ENCODE measurements around the gene HP1BP3.

DNA sequence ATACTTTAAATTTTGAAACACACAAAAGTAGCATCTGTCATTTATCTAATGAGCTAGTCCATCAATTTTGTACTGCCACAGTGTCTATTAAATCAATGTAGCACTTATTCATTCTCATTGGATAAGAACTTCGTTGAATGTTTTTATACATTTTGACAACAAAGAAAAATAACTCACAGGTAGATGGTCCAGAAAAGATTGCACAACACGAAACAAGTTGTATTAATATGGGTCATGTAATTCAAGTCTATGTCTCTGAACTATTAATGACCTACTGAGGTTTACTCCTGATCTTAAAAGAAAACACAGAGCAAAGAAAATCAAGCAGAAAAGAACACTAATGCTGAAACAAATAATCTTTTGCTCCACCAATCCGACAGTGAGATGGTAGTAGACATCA is 15.3 kb downstream of the HP1BP3 start:
- TF ChIP-seq, protein P1, sequence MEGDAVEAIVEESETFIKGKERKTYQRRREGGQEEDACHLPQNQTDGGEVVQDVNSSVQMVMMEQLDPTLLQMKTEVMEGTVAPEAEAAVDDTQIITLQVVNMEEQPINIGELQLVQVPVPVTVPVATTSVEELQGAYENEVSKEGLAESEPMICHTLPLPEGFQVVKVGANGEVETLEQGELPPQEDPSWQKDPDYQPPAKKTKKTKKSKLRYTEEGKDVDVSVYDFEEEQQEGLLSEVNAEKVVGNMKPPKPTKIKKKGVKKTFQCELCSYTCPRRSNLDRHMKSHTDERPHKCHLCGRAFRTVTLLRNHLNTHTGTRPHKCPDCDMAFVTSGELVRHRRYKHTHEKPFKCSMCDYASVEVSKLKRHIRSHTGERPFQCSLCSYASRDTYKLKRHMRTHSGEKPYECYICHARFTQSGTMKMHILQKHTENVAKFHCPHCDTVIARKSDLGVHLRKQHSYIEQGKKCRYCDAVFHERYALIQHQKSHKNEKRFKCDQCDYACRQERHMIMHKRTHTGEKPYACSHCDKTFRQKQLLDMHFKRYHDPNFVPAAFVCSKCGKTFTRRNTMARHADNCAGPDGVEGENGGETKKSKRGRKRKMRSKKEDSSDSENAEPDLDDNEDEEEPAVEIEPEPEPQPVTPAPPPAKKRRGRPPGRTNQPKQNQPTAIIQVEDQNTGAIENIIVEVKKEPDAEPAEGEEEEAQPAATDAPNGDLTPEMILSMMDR (IDR thresholded peaks at IDR 0.05): no peak
- no peak for TF ChIP-seq POLR2A (IDR thresholded peaks at IDR 0.05)

Measured in breast epithelium (tissue), 3 donors.